Fibroblast of skin of back (primary cell): ENCODE data around the gene TMEM51.
A peak's percentile ranks its signal among the peaks of the same experiment; 100 is the strongest.

ENCODE experiments used
- DNase-seq: peaks from one replicate; pipeline ENCODE4 v3.0.0-alpha.2; 2013

The TMEM51 gene

GRCh38 chr1:15197591-15198447 is 44.3 kb downstream of the TMEM51 start:
- no peak for DNase-seq

DNA sequence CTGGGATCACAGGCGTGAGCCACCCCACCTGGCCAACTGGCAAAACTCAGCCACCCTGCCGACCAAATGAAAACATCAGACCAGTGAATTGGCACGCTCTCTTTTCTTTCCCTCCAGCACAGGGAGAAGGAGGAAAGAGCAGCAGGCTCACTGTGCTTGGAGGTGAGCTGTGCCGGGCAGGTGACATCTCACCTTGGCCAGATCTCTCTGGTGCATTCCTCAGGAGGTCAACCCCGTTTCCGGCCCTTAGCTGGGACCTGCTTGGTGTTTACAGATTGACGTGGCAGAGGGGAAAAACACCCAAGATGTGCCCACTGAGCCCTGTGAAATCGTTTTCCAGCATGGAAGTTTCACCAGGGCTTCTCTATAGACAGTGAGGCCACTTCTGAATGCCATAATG is 45.1 kb downstream of the TMEM51 start:
- no peak for DNase-seq

- no peak for DNase-seq
Observed at GRCh38 chr1:15201221-15201620, 47.7 kb downstream of the TMEM51 start.

DNA sequence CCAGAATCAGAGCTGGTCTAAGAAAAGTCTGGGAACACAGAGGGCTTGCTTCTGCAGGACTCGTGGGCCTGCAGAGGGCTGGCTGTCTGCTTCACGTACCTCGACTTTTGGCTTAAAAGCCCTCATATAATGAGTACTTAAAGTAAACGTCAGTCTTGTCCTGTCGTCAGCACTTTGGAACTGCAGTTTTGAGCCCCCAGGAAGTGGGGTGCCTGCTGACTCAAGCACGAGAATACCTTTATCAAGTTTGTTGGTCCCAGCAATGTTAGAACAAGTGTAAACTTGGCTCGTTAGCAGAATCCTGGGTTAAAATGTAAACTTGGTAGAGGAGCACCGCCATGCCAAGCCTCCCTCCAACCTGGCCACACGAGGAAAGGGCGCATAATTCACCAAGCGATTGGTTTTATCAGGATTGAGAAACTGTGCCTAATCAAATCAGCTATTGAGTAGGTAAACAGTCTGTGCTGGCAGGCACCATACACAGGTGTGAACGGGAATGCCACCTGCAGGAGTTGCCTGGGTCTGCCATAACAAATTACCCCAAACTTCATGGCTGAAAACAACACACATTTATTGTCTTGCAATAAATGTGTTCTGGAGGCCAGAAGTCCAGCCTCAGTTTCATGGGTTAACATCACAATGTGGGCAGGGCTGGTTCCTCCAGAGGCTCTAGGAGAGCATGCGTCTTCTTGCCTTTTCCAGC is 48.5 kb downstream of the TMEM51 start:
- DNase-seq: no peak

DNA sequence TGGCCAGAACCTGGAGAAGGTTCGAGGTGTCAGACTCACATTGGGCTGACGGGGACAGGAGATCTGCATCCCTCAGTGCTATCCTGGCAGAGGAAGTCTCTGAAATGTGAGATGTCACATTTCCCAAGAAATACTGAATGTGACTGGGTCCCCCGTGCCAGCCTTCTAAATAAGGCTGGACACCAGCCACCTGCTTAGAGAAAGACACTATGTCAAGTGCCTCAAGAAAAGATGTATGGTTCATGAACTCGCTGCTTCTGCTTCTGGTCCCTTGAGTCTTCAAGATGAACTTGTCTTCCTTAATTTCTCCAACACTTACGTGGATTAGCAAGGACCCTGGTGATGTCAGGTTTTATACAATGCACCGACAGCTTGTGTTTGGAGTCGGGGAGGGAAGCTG is 51.4 kb downstream of the TMEM51 start:
- no peak for DNase-seq

DNA sequence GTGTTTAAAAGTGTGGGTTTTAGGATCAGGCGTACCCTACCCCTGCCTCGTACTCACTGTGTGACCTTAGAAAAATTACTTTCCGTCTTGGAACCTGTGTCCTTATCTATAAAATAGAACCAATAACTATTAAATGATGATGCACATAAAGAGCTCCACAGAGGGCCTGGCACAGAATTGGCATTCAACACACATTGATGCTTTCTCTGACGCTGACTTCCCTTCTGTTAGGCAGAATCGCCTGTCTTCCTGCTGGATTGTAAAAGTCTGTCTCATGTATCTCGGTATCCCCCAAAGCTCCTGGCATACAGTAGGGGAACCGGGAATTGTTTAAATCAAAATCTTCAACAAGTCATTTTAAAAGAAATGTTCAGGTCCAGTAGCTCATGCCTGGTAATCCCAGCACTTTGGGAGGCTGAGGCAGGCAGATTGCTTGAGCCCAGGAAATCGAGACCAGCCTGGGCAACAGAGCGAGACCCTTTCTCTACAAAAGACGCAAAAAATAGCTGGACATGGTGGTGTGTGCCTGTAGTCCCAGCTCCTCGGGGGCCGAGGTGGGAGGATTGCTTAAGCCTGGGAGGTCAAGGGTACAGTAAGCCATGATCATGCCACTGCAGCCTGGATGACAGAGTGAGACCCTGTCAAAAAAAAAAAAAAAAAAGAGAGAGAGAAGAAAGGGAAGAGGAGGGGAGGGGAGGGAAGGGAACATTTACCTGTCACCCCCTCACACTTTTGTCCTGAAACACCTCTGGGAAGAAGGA is 52.2 kb downstream of the TMEM51 start:
- DNase-seq: no peak

- no peak for DNase-seq
Observed at GRCh38 chr1:15206418-15207030, 53.0 kb downstream of the TMEM51 start.

- DNase-seq: no peak
Observed at GRCh38 chr1:15207031-15207828, 53.7 kb downstream of the TMEM51 start.

- DNase-seq: no peak
Observed at GRCh38 chr1:15207829-15208429, 54.4 kb downstream of the TMEM51 start.

GRCh38 chr1:15210651-15211375 is 57.3 kb downstream of the TMEM51 start:
- no peak for DNase-seq

GRCh38 chr1:15211424-15211823 is 57.9 kb downstream of the TMEM51 start:
- no peak for DNase-seq

DNA sequence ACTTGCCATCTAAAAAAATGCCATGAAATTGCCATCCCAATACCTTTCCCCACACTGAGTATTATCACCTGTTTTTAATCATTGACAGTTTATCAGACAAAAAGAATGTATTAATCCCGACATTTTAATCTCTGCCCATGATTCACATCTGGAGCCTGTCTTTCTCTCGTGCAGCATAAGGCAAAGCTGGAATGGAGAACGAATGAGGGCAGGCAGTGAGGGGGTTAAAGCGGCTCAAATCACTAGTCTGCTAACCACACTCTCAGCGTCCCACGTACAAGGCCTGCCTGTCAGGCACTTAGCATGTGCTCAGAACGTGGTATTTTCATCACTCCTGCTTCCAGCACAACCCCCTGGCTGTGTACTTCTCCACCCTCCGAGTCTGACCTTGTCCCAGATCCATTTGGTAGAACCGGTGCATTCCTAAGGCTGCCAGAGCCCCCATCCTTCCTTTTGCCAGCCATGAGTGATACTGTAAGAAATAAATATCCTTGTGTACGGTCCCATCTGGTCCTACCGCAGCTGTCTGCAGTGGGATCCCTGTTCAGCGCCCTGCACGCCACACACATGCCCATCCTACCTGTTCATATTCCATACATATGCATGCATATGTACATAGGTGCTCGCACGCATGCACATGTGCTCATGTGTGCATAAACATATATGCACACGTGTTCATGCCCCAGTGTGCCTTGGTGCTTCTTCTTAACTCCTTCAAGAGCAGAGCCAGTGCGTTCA is 58.8 kb downstream of the TMEM51 start:
- DNase-seq: no peak

DNA sequence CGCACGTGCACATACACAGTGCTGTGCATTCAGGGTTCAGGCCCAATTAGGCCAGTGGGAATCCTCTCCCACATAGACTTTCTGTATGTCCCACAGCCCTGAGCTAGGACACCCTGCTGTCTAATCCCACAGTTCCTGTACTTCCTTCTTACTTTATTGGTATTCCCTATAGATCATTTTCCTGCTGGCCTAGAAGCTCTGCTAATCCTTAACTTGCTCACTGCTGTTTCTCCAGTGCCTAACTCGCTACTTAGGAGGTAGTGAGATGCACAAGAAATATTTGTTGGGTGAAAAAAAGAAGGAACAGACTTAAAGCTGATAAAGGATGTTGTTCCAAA is 59.4 kb downstream of the TMEM51 start:
- DNase-seq: no peak

DNA sequence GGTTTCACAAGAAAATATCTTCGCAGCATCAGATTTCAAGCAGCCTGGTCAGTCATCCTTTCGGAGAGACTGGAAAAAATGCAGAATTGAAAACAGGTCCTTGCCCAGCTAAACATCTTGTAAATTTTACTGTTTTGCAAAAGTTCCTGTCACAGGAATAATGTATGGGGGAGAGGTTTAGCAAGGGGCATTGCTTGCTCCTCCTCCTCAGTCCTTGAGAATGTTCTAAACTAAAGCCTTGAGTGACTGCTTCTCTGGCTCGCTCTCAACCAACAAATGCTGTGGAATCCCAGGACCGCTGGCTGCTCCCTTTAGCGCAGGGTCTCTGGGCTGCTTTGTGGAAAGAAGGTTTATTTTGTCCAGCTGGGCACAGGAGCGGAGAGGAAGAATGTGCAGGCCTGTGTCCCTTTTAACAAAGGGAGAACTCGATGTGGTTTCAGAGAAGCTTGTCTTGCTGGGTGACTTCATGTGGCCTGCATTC is 59.8 kb downstream of the TMEM51 start:
- DNase-seq: no peak

GRCh38 chr1:15214527-15214926 is 61.0 kb downstream of the TMEM51 start:
- peak; percentile 68 for DNase-seq

- DNase-seq: no peak
Observed at GRCh38 chr1:15215116-15215515, 61.6 kb downstream of the TMEM51 start.

DNA sequence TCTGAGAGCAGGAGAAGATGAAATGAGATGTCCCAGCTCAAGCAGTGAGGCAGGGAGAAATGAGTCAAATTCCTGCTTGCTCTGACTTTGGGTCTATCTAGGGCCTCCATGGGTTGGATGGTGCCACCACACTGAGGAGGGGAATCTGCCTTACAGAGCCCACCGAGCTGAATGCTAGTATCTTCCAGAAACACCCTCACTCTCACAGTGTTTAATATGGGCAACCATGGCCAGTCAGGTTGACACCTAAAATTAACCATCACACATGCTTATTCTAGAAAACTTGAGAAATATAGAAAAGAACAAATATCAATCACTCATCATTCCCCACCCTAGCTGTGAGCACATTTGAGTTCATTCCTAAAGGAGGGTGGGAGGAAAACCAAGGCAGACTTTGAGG is 64.1 kb downstream of the TMEM51 start:
- DNase-seq: no peak

GRCh38 chr1:15218287-15219279 is 65.0 kb downstream of the TMEM51 start:
- no peak for DNase-seq
